Bronchial epithelial cell (primary cell): Measurements from ENCODE around the gene SLC35D1. TPM values are rescaled to one million over a fixed set of nuclear protein-coding genes. Genes with fewer than 3 reads are reported as not detected.

Source experiments
- DNase-seq: peaks from one replicate; pipeline ENCODE4 v3.0.0-alpha.2; 2010; ENCODE audit warnings: low read depth
- FAIRE-seq: peaks from 2 replicates; lab custom pipeline; 2011; peaks lifted over from hg19 to GRCh38; lab: Jason Lieb, UNC
- H3K27me3 ChIP-seq: 2 replicates; pipeline ENCODE4 v1.5.1; 2011; ENCODE audit warnings: low read length; ENCODE audit not compliant: control insufficient read depth, insufficient read depth
- H3K36me3 ChIP-seq: 2 replicates; pipeline ENCODE4 v1.5.1; 2011; ENCODE audit warnings: low read length; ENCODE audit not compliant: control insufficient read depth, insufficient read depth
- H3K4me3 ChIP-seq: 2 replicates; pipeline ENCODE4 v1.5.1; 2011; ENCODE audit warnings: mild to moderate bottlenecking, low read depth, low read length, control low read depth
- total RNA-seq: library from RNA; depleted of rRNA; stranded (reverse); fragments of >200 nt; gene quantifications from 2 replicates; pipeline ENCODE4 v1.2.1, GENCODE V29; 2014
- TF ChIP-seq, protein P1 (sequence below): IDR thresholded peaks from 2 replicates; pipeline ENCODE4 v1.5.1; 2011; ENCODE audit warnings: mild to moderate bottlenecking, moderate library complexity, low read length, control low read depth, inconsistent platforms; ENCODE audit not compliant: insufficient read depth, severe bottlenecking

SLC35D1 gene
- total RNA-seq, 1 donor from 2014 or later = 9.5 TPM

DNA sequence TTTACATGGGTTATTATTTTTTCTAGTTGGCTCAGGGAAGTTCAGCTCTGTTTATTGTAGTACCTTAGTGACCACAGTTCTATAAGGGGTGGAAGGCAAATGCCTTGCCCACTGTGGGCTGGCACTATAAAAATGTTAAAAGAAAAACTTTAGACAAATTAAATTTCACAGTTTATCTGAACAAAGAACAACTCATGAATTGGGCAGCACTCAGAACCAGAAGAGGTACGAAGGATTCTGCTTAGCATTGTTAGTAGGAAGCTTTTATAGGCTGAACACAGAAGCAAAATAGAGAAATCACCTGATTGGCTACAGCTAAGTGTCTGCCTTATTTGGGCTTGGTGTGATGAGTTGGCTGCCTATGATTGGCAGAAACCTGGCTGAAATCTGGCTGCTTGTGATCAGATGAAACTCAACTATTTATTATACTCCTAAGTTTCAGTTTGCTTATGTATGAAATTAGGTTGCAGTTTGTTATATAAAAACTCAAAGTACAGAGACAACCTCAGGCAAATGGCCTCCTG, 35.8 kb upstream of the SLC35D1 start:
- TF ChIP-seq, protein P1, sequence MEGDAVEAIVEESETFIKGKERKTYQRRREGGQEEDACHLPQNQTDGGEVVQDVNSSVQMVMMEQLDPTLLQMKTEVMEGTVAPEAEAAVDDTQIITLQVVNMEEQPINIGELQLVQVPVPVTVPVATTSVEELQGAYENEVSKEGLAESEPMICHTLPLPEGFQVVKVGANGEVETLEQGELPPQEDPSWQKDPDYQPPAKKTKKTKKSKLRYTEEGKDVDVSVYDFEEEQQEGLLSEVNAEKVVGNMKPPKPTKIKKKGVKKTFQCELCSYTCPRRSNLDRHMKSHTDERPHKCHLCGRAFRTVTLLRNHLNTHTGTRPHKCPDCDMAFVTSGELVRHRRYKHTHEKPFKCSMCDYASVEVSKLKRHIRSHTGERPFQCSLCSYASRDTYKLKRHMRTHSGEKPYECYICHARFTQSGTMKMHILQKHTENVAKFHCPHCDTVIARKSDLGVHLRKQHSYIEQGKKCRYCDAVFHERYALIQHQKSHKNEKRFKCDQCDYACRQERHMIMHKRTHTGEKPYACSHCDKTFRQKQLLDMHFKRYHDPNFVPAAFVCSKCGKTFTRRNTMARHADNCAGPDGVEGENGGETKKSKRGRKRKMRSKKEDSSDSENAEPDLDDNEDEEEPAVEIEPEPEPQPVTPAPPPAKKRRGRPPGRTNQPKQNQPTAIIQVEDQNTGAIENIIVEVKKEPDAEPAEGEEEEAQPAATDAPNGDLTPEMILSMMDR = no peak
- Histone ChIP-seq H3K27me3 (no peaks in the 10 kb centered on the region), H3K36me3 (no peaks in the 10 kb centered on the region), H3K4me3 (no peak overlapping the region)
- DNase-seq (no peak), FAIRE-seq (no peak)

DNA sequence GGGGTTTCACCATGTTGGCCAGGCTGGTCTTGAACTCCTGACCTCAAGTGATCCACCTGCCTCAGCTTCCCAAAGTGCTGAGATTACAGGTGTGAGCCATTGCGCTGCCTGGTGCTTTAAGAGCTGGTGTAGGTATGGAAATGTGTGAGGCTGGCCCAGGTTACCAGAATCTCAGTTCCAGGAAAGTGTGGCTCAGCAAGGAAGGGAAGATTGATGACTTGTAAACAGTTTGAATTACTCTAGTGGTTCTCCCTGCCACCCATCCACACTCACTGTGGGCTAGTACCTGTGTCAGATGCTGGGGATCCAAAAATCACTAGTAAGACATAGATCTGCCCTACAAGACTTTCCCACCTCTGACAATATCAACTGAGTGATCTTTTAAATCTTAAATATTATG, 34.5 kb upstream of the SLC35D1 start:
- TF ChIP-seq, protein P1 = no peak
- FAIRE-seq (no peak), DNase-seq (no peak)
- no peaks in the 10 kb centered on the region for H3K36me3 ChIP-seq
- no peaks in the 10 kb centered on the region for H3K27me3 ChIP-seq
- H3K4me3 ChIP-seq = no peak overlapping the region

- TF ChIP-seq, protein P1 = no peak
- no peaks in the 10 kb centered on the region for H3K36me3 ChIP-seq
- no peak for DNase-seq
- no peak for FAIRE-seq
- no peaks in the 10 kb centered on the region for H3K27me3 ChIP-seq
- H3K4me3 ChIP-seq = no peak overlapping the region
These were observed 31.4 kb upstream of the SLC35D1 start for GRCh38 chr1:67085326-67085725.

GRCh38 chr1:67084765-67085318, 30.9 kb upstream of the SLC35D1 start:
- Histone ChIP-seq H3K27me3 (no peaks in the 10 kb centered on the region), H3K36me3 (no peaks in the 10 kb centered on the region), H3K4me3 (no peak overlapping the region)
- no peak for FAIRE-seq
- no peak for DNase-seq
- TF ChIP-seq, protein P1 = no peak

DNA sequence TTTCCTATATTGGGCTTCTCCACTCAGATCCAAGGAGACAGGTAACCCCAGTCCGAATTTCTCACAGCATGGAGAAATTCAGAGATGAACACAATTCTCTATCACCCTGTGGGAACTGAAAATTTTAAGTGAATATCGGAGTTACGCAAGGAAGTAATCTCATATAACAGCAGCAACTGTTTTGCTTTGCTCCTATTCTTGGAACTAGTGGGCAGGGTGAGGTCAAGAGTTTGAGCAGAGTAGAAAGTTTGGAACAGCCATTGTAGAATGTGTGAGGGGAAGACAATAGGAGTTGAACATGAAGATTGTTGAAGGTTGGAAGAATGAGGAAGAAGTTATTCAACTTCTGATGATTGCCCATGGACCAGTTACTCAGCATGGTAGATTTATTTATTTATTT, 24.3 kb upstream of the SLC35D1 start:
- TF ChIP-seq, protein P1 = no peak
- H3K4me3 ChIP-seq = no peak overlapping the region
- H3K27me3 ChIP-seq = no peaks in the 10 kb centered on the region
- FAIRE-seq (no peak), DNase-seq (no peak)
- no peaks in the 10 kb centered on the region for H3K36me3 ChIP-seq

GRCh38 chr1:67077593-67077992, 23.6 kb upstream of the SLC35D1 start:
- TF ChIP-seq, protein P1 = no peak
- H3K4me3 ChIP-seq = no peak overlapping the region
- no peaks in the 10 kb centered on the region for H3K27me3 ChIP-seq
- FAIRE-seq (no peak), DNase-seq (no peak)
- H3K36me3 ChIP-seq = no peaks in the 10 kb centered on the region
